Measurements from ENCODE around the gene RFNG. TPM values are rescaled to one million over a fixed set of nuclear protein-coding genes. Genes with fewer than 3 reads are reported as not detected.

The RFNG gene
- total and polyA plus RNA-seq, 10 of the 15 experiments (the other 5 are each of a cell fraction or from before 2014, with no cell fraction given) = 0.10 to 19.6 (median 6.2) TPM

- no TSS peak for BruUV-seq (replicated peaks)
- in situ Hi-C loops (cut with MboI) = no loop called here
- Histone ChIP-seq H4K20me1 (ENCODE audit: control insufficient read depth, insufficient read depth) (no peaks in the 10 kb centered on the region), H3K27me3 (replicated peaks in 1 of 2; ENCODE audit: control insufficient read depth in 2 of 2, insufficient read depth in 2 of 2, low read length in 1 of 2) (no peaks in the 10 kb centered on the region), H3K4me1 (ENCODE audit: control insufficient read depth, insufficient read depth, low read length) (no peaks in the 10 kb centered on the region), H3K9ac (ENCODE audit: control insufficient read depth, insufficient read depth, low read length) (no peak overlapping the region), H3K27ac (ENCODE audit: control insufficient read depth, insufficient read depth) (no peak overlapping the region), H3K9me3 (replicated peaks; ENCODE audit: control insufficient read depth, insufficient read depth, low read length) (no peaks in the 10 kb centered on the region), H3K4me2 (ENCODE audit: control insufficient read depth, insufficient read depth) (no peak overlapping the region), H3K4me3 (no peak overlapping the region), H3K36me3 (ENCODE audit: control insufficient read depth in 2 of 2, insufficient read depth in 2 of 2, low read length in 1 of 2) (peaks cover 11 to 43% of the 10 kb centered on the region in 2 experiments; a peak in 3 of 4 replicates), H2AFZ (ENCODE audit: control insufficient read depth, low read depth, low read length) (no peak overlapping the region), H3K79me2 (ENCODE audit: control insufficient read depth, insufficient read depth, low read length) (no peaks in the 10 kb centered on the region)
- ChIA-PET POLR2A (no interaction called here), CTCF (no interaction called here), SMC1A (ENCODE audit: uncharacterized antibody, unreplicated experiment) (no interaction called here), RAD21 (ENCODE audit: unreplicated experiment) (no interaction called here)
- intact Hi-C loops (cut with micrococcal nuclease; ENCODE audit: unreplicated experiment) = no loop called here
- DNase-seq (ENCODE audit: low read depth, low spot score) (no peak), ATAC-seq (no peak), FAIRE-seq (no peak)
- peak; percentile 63; the same call in 1 of the 2 replicates for TF ChIP-seq POLR2A (IDR thresholded peaks at IDR 0.05; ENCODE audit: low read depth, low read length)
- TF ChIP-seq, protein P1, sequence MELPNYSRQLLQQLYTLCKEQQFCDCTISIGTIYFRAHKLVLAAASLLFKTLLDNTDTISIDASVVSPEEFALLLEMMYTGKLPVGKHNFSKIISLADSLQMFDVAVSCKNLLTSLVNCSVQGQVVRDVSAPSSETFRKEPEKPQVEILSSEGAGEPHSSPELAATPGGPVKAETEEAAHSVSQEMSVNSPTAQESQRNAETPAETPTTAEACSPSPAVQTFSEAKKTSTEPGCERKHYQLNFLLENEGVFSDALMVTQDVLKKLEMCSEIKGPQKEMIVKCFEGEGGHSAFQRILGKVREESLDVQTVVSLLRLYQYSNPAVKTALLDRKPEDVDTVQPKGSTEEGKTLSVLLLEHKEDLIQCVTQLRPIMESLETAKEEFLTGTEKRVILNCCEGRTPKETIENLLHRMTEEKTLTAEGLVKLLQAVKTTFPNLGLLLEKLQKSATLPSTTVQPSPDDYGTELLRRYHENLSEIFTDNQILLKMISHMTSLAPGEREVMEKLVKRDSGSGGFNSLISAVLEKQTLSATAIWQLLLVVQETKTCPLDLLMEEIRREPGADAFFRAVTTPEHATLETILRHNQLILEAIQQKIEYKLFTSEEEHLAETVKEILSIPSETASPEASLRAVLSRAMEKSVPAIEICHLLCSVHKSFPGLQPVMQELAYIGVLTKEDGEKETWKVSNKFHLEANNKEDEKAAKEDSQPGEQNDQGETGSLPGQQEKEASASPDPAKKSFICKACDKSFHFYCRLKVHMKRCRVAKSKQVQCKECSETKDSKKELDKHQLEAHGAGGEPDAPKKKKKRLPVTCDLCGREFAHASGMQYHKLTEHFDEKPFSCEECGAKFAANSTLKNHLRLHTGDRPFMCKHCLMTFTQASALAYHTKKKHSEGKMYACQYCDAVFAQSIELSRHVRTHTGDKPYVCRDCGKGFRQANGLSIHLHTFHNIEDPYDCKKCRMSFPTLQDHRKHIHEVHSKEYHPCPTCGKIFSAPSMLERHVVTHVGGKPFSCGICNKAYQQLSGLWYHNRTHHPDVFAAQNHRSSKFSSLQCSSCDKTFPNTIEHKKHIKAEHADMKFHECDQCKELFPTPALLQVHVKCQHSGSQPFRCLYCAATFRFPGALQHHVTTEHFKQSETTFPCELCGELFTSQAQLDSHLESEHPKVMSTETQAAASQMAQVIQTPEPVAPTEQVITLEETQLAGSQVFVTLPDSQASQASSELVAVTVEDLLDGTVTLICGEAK (IDR thresholded peaks at IDR 0.05; ENCODE audit: borderline replicate concordance) = no peak
- WGBS (ENCODE audit: insufficient coverage, insufficient replicate concordance, low lambda C conversion rate, missing lambda C conversion rate) = 99% methylated on average over 37 of the region's 47 CpGs
Observed at GRCh38 chr17:82079001-82079677, 27.5 kb upstream of the RFNG start.

DNA sequence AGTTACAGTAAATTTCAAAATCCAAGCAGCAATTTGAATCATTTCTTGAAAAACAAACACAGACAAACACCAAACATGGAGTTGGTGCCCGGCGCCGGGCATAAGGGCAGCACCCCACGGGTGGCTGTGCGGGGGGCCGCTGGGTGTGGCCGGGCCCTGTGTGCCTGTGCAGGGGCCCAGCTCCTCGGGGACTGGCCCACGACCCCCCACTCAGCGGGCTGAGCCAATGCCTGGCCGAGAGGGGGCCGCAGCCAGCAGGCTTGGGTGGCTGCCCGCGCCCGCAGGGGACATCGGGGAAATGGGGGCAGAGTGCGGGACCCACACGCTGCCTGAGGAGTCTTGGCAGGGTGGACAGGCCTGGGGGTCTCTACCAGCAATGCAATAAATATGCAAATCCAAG, 26.8 kb upstream of the RFNG start:
- SMC1A ChIA-PET (ENCODE audit: uncharacterized antibody, unreplicated experiment) = no interaction called here
- Histone ChIP-seq H3K27ac (ENCODE audit: control insufficient read depth, insufficient read depth) (no peak overlapping the region), H2AFZ (ENCODE audit: control insufficient read depth, low read depth, low read length) (no peak overlapping the region), H3K9me3 (replicated peaks; ENCODE audit: control insufficient read depth, insufficient read depth, low read length) (no peaks in the 10 kb centered on the region), H3K4me3 (no peak overlapping the region), H3K4me2 (ENCODE audit: control insufficient read depth, insufficient read depth) (no peak overlapping the region), H3K36me3 (ENCODE audit: control insufficient read depth in 2 of 2, insufficient read depth in 2 of 2, low read length in 1 of 2) (peaks cover 10 to 36% of the 10 kb centered on the region in 2 experiments; a peak in 3 of 4 replicates), H4K20me1 (ENCODE audit: control insufficient read depth, insufficient read depth) (no peaks in the 10 kb centered on the region), H3K9ac (ENCODE audit: control insufficient read depth, insufficient read depth, low read length) (no peak overlapping the region), H3K79me2 (ENCODE audit: control insufficient read depth, insufficient read depth, low read length) (no peaks in the 10 kb centered on the region), H3K27me3 (replicated peaks in 1 of 2; ENCODE audit: control insufficient read depth in 2 of 2, insufficient read depth in 2 of 2, low read length in 1 of 2) (no peaks in the 10 kb centered on the region), H3K4me1 (ENCODE audit: control insufficient read depth, insufficient read depth, low read length) (no peaks in the 10 kb centered on the region)
- in situ Hi-C loops (cut with MboI) (no loop called here), intact Hi-C loops (cut with micrococcal nuclease; ENCODE audit: unreplicated experiment) (no loop called here)
- DNase-seq (ENCODE audit: low read depth, low spot score) (no peak), FAIRE-seq (no peak), ATAC-seq (no peak)
- 72% methylated on average over 18 of the region's 18 CpGs for WGBS (ENCODE audit: insufficient coverage, insufficient replicate concordance, low lambda C conversion rate, missing lambda C conversion rate)
- no TSS peak for BruUV-seq (replicated peaks)
- RAD21 ChIA-PET (ENCODE audit: unreplicated experiment) = no interaction called here
- CTCF ChIA-PET = no interaction called here
- POLR2A ChIA-PET = no interaction called here
- TF ChIP-seq GATAD2B (conservative IDR thresholded peaks at IDR 0.05; ENCODE audit: low read depth) (no peak), HSF1 (IDR thresholded peaks at IDR 0.05; ENCODE audit: low read depth, low read length) (no peak), JUNB (IDR thresholded peaks at IDR 0.05) (no peak), SP1 (IDR thresholded peaks at IDR 0.05; ENCODE audit: low read depth, low read length) (no peak), BCL3 (IDR thresholded peaks at IDR 0.05; ENCODE audit: borderline replicate concordance, insufficient read depth, low read depth, low read length, poor library complexity, severe bottlenecking) (no peak)
